Smooth muscle cell (in vitro differentiated cells): ENCODE results near the gene PTGIS. TPM values are rescaled to one million over a fixed set of nuclear protein-coding genes. Genes with fewer than 3 reads are reported as not detected.

ENCODE experiments used
- DNase-seq: peaks from one replicate; lab custom pipeline; 2025; ENCODE audit not compliant: unreplicated experiment; lab: John Stamatoyannopoulos, UW
- H2AFZ ChIP-seq: fragments of 200-600 bp; sonication (generic); 2 replicates; pipeline ENCODE4 v1.6.0; 2016; ENCODE audit warnings: antibody characterized with exemption, low read depth, mild to moderate bottlenecking
- H3F3A ChIP-seq: fragments of 200-600 bp; sonication (generic); 2 replicates; pipeline ENCODE4 v1.6.0; 2017; ENCODE audit warnings: antibody characterized with exemption, low read depth
- H3K27ac ChIP-seq: fragments of 200-600 bp; sonication (generic); 2 replicates; pipeline ENCODE4 v1.5.1; 2016; ENCODE audit warnings: low read depth, mild to moderate bottlenecking
- H3K27me3 ChIP-seq: fragments of 200-600 bp; sonication (generic); 2 replicates; pipeline ENCODE4 v1.6.1; 2016; ENCODE audit warnings: low read depth, mild to moderate bottlenecking
- H3K36me3 ChIP-seq: fragments of 200-600 bp; sonication (generic); 2 replicates; pipeline ENCODE4 v1.5.1; 2016; ENCODE audit warnings: low read depth
- H3K4me1 ChIP-seq: fragments of 200-600 bp; sonication (generic); 2 replicates; pipeline ENCODE4 v1.5.1; 2016; ENCODE audit warnings: low read depth
- H3K4me2 ChIP-seq: fragments of 200-600 bp; sonication (generic); 2 replicates; pipeline ENCODE4 v1.6.0; 2016; ENCODE audit warnings: mild to moderate bottlenecking
- H3K4me3 ChIP-seq: fragments of 200-600 bp; sonication (generic); 2 replicates; pipeline ENCODE4 v1.5.1; 2016; ENCODE audit warnings: mild to moderate bottlenecking
- H3K79me2 ChIP-seq: fragments of 200-600 bp; sonication (generic); 2 replicates; pipeline ENCODE4 v1.6.0; 2016; ENCODE audit warnings: low read depth, mild to moderate bottlenecking
- H3K9ac ChIP-seq: fragments of 200-600 bp; sonication (generic); 2 replicates; pipeline ENCODE4 v1.6.0; 2016; ENCODE audit warnings: low read depth
- H3K9me3 ChIP-seq: fragments of 200-600 bp; sonication (generic); replicated peaks from 2 replicates; pipeline ENCODE4 v1.5.1; 2016; ENCODE audit warnings: low read depth
- H4K20me1 ChIP-seq: fragments of 200-600 bp; sonication (generic); 2 replicates; pipeline ENCODE4 v1.6.0; 2016; ENCODE audit warnings: low read depth
- WGBS: methylation state at CpG from one replicate; pipeline ENCODE4 v1.1.7; 2016; ENCODE audit warnings: low lambda C conversion rate; 5-methylcytosine and 5-hydroxymethylcytosine counted together
- polyA plus RNA-seq: library from polyadenylated mRNA; unstranded; fragments of >200 nt; fragmentation: Nextera tagmentation; extraction: Ambion mirVana; gene quantifications from 2 replicates; pipeline ENCODE4 v1.2.1, GENCODE V29; 2016
- total RNA-seq: library from RNA; depleted of rRNA; stranded (reverse); fragments of >200 nt; gene quantifications from 2 replicates; pipeline ENCODE4 v1.2.3, GENCODE V29; 2014
- TF ChIP-seq, protein P1 (sequence below): fragments of 200-600 bp; sonication (generic); IDR thresholded peaks from 2 replicates; pipeline ENCODE4 v1.5.1; 2017; ENCODE audit warnings: borderline replicate concordance, mild to moderate bottlenecking, antibody characterized with exemption; ENCODE audit not compliant: insufficient read depth, poor library complexity, severe bottlenecking

PTGIS gene
- total and polyA plus RNA-seq, 2 experiments from 2014 or later: 0.18 to 0.64 TPM

DNA sequence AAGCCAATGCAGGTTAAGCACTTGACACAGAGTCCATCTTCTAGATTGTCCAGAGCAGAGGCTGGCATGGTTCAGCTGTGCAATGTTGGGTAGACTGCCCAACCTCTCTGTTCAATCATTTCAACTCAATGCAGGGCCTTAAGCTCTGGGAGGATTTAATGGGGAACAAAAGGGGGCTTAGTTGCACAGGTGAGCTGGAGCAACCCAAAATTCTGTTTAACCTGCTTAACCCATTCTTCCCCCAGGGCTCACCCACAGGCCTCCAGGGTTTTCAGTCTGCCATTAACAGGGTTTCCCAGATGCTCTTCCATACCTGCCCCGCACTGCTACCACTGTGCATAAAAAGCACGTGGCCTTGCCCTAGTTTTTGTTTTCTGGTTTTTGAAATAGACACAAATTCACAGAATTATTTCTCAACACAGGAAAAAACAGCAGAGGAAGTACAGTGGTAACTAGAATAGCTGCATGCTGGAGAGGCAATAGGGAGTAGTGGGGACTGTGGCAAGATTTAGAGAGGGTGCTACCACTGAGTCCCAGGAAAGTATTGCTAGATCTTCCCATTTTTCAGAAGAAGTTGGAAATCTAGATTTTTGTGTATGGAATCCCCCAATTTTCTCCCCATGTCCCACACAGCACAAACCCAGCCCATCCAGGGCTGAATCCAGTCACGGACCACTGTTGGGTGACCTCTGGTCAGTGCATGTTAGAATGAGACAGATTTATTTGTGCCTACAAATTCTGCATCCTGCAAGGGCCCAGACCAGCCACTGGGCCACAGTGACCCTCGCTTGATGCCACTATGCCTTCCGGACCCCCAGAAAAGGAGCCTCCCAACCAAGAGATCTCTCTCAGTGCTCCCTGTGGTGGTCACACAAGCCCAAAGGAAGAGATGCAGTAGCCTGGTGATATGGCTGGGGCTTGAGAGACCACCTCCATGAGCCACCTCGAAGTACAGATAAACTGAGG is 4.6 kb downstream of the PTGIS start:
- Histone ChIP-seq H3K4me2 (no peak overlapping the region), H2AFZ (no peak overlapping the region), H3K9me3 (no peaks in the 10 kb centered on the region), H3K4me3 (no peak overlapping the region), H3K9ac (no peak overlapping the region), H3K79me2 (no peaks in the 10 kb centered on the region), H3K27me3 (no peaks in the 10 kb centered on the region), H3K27ac (no peak overlapping the region), H3K36me3 (no peaks in the 10 kb centered on the region), H3K4me1 (peaks cover 15% of the 10 kb centered on the region), H3F3A (no peaks in the 10 kb centered on the region), H4K20me1 (no peaks in the 10 kb centered on the region)
- TF ChIP-seq, protein P1, sequence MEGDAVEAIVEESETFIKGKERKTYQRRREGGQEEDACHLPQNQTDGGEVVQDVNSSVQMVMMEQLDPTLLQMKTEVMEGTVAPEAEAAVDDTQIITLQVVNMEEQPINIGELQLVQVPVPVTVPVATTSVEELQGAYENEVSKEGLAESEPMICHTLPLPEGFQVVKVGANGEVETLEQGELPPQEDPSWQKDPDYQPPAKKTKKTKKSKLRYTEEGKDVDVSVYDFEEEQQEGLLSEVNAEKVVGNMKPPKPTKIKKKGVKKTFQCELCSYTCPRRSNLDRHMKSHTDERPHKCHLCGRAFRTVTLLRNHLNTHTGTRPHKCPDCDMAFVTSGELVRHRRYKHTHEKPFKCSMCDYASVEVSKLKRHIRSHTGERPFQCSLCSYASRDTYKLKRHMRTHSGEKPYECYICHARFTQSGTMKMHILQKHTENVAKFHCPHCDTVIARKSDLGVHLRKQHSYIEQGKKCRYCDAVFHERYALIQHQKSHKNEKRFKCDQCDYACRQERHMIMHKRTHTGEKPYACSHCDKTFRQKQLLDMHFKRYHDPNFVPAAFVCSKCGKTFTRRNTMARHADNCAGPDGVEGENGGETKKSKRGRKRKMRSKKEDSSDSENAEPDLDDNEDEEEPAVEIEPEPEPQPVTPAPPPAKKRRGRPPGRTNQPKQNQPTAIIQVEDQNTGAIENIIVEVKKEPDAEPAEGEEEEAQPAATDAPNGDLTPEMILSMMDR: no peak
- DNase-seq: no peak
- WGBS: 96% methylated on average over 6 of the region's 6 CpGs

DNA sequence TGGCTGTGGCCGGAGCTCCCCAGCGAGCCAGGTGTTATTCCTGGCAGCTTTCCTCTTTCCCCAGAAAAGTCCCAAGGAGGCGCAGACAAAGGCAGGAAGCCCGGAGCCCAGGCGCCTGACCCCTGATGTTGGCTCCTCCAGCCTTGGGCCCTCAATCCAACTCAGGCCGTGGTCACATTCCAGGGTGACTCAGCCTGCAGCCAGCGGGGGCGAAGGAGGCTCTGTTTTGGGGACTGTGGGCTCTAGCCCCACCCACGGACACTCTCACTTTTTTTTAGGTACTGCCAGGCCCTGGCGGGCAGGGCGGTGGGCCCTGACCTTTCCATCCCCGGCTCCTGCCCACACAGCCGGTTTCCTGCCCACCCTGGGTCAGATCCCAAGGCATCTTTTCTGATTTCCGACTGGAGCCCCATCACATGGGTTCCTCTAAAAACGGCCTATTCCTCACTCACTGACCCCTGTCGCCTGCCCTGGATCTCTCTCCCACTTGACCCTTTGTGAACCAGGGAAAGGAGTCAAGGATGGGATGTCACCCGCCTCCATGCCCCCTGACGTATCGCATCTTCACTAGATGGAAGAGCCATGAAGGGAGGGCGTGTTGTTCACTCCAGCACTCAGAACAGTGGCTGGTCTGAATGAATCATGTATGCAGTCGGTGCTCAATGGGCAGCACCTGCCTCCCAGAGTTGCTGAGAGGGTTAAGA is 5.5 kb downstream of the PTGIS start:
- Histone ChIP-seq H4K20me1 (no peaks in the 10 kb centered on the region), H3K27ac (no peak overlapping the region), H3K4me2 (peak overlapping the region; percentile 72), H3K27me3 (no peaks in the 10 kb centered on the region), H3K4me3 (no peak overlapping the region), H3K9me3 (no peaks in the 10 kb centered on the region), H3K79me2 (no peaks in the 10 kb centered on the region), H3K36me3 (no peaks in the 10 kb centered on the region), H3K4me1 (peaks cover 15% of the 10 kb centered on the region), H3K9ac (no peak overlapping the region), H3F3A (no peaks in the 10 kb centered on the region), H2AFZ (no peak overlapping the region)
- 43% methylated on average over 21 of the region's 21 CpGs for WGBS
- no peak for DNase-seq
- TF ChIP-seq, protein P1: no peak

DNA sequence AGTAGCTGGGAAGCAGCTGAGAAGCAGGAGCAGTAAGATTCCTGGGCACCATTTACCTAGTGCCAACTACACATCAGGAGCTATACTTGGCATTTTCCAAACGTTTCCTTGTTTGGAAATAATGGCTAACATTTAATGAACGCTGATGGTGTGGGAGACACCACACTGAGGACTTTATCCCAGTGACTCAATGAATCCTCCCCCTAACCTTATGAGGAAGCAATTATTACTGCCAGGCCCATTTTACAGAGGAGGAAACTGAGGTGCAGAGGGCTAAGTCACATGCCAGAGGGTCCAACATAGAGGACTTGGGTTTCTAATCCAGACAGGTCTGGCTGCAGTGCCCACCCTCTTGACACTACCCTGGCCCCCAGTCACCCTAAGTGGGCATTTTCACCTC is 6.1 kb downstream of the PTGIS start:
- Histone ChIP-seq H2AFZ (no peak overlapping the region), H3K27ac (no peak overlapping the region), H3K36me3 (no peaks in the 10 kb centered on the region), H3F3A (no peaks in the 10 kb centered on the region), H4K20me1 (no peaks in the 10 kb centered on the region), H3K79me2 (no peaks in the 10 kb centered on the region), H3K4me1 (peaks cover 10% of the 10 kb centered on the region), H3K27me3 (no peaks in the 10 kb centered on the region), H3K9me3 (no peaks in the 10 kb centered on the region), H3K9ac (no peak overlapping the region), H3K4me3 (no peak overlapping the region), H3K4me2 (peak overlapping the region; percentile 72)
- TF ChIP-seq, protein P1: no peak
- WGBS: 82% methylated on average over 2 of the region's 2 CpGs
- no peak for DNase-seq
